ENCODE measurements around the gene PDCD2L.

- TF ChIP-seq ZNF404 (tag by site-specific recombination; IDR thresholded peaks at IDR 0.05) (no peak), SETDB1 (IDR thresholded peaks at IDR 0.05; ENCODE audit: insufficient read length, low read length) (no peak), ZNF292 (tag by site-specific recombination; IDR thresholded peaks at IDR 0.05; ENCODE audit: borderline replicate concordance, low read depth) (no peak), ZFP3 (tag by site-specific recombination; IDR thresholded peaks at IDR 0.05; ENCODE audit: low read depth) (no peak)
- TF ChIP-seq, protein P1, sequence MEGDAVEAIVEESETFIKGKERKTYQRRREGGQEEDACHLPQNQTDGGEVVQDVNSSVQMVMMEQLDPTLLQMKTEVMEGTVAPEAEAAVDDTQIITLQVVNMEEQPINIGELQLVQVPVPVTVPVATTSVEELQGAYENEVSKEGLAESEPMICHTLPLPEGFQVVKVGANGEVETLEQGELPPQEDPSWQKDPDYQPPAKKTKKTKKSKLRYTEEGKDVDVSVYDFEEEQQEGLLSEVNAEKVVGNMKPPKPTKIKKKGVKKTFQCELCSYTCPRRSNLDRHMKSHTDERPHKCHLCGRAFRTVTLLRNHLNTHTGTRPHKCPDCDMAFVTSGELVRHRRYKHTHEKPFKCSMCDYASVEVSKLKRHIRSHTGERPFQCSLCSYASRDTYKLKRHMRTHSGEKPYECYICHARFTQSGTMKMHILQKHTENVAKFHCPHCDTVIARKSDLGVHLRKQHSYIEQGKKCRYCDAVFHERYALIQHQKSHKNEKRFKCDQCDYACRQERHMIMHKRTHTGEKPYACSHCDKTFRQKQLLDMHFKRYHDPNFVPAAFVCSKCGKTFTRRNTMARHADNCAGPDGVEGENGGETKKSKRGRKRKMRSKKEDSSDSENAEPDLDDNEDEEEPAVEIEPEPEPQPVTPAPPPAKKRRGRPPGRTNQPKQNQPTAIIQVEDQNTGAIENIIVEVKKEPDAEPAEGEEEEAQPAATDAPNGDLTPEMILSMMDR (tag by site-specific recombination; IDR thresholded peaks at IDR 0.05), result no peak
These were observed 11.2 kb upstream of the PDCD2L start for GRCh38 chr19:34393031-34393430.
